Measurements from ENCODE around the gene VSTM2B.

DNA sequence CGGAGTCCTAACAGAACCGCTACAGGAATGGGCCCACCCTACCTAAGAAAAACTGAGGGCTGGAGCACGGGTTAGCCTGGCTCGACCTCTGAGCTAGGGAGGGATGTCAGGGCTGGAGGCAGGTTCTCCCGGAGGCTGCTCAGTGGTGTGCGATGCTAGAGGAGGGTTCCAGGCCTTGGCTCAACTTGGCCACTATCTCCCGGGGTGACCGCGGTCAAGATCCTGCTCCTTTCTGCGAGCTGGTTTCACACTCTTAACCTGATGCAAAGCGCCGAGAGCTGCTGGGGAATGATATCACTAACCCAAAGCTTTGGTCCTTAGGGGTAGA lies 80.6 kb downstream of the VSTM2B start:
- TF ChIP-seq REST (IDR thresholded peaks at IDR 0.05; ENCODE audit: low read depth, low read length) (no peak), SIN3A (IDR thresholded peaks at IDR 0.05; ENCODE audit: borderline replicate concordance, low read depth, low read length) (no peak), POLR2AphosphoS5 (IDR thresholded peaks at IDR 0.05; ENCODE audit: low read depth, low read length) (no peak), RFX5 (IDR thresholded peaks at IDR 0.05; ENCODE audit: low read length) (no peak), FOXJ3 (CRISPR knock-in tag; IDR thresholded peaks at IDR 0.05) (no peak), JUND (IDR thresholded peaks at IDR 0.05) (no peak)
- TF ChIP-seq, protein P1, sequence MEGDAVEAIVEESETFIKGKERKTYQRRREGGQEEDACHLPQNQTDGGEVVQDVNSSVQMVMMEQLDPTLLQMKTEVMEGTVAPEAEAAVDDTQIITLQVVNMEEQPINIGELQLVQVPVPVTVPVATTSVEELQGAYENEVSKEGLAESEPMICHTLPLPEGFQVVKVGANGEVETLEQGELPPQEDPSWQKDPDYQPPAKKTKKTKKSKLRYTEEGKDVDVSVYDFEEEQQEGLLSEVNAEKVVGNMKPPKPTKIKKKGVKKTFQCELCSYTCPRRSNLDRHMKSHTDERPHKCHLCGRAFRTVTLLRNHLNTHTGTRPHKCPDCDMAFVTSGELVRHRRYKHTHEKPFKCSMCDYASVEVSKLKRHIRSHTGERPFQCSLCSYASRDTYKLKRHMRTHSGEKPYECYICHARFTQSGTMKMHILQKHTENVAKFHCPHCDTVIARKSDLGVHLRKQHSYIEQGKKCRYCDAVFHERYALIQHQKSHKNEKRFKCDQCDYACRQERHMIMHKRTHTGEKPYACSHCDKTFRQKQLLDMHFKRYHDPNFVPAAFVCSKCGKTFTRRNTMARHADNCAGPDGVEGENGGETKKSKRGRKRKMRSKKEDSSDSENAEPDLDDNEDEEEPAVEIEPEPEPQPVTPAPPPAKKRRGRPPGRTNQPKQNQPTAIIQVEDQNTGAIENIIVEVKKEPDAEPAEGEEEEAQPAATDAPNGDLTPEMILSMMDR (IDR thresholded peaks at IDR 0.05) = no peak
